HL-60/S4 treated with phorbol 12-myristate 13-acetate at 8.2 ng/mL for 4 days and 3 days (cell line): ENCODE data around the gene HS1BP3.

Source experiments
- in situ Hi-C: fragments of 300-500 bp; cut with MboI; formaldehyde crosslinking; loops from 2 replicates; pipeline ENCODE4 v1.15.0; 2022; ENCODE audit warnings: low sequenced_read_pairs

Gene HS1BP3

DNA sequence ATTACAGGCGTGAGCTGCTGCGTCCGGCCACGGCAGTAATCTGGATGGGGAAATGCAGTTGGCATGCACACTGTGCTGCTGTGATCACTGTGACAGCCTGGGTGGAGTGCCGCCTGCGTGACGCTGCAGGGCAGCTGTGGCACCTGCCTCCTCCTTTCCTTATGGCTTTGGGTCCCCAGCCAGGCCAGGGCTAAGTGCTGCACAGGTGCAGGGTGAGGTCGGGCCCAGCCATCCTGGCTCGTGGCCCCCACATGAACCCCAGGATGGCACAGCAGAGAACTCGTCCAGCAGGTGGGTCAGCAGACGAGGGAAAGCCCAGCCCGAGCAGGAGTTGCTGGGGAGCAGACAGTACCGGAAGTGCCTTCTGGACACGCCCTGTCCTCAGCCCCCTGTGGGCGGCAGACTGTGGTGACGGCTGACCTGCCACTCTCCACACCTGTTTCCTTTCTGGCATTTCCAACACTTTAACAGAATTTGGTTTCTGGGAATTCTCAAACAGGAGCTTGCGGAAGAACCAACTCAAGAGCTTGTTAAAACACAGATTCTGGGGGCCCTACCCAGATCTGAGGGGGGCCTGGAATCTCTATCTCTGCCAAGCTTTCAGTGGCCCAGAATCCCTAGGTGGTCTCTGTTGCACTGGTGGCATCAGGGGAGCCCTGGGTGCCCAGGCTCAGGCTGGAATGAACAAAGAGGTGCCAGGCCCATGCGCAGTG lies 16.9 kb downstream of the HS1BP3 start:
- in situ Hi-C loops = no loop called here

DNA sequence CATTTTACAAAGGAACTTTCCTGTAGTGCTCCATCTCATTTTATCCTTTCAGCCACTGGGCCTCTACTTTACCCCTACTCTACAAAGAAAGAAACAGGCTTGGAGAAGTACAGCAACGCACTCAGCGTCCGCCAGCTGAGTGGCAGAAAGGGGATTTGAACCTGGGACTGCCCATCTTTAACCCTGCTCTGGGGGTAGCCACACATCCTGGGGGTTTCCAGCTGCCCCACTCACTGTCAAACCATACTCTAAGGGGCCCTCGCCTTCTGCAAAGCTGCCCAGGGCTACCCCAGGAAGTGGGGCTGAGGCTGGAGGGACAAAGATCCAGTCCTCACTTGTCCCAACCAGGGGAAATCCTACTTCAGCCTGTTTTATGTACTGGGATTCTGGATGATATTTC lies 17.9 kb downstream of the HS1BP3 start:
- in situ Hi-C loops = no loop called here

DNA sequence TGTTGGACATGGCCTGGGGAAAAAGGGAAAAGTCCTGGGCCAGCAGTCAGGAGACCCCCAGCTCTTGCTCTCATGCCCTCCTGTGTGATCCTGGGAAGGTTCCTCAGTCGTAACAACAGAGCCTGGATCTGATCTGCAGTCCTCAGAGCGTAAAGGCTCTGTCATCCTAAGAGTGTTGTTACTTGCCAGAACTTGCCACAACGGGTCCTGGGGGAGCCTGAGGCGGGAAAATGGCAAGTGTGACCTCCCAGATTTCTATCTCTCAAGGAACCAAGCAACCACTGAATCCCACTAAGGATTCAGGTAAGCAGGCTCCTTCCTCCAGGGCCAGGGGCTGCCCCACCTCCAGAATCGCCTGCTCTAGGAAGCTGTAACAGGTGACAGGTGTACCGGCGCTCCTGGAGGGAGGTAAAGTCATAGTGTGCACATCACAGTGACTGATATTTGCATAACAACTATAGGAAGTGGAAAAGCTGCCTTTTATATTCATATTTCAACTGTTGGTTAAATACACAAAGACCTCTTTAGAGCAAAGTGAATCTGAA lies 18.4 kb downstream of the HS1BP3 start:
- in situ Hi-C loops = no loop called here

DNA sequence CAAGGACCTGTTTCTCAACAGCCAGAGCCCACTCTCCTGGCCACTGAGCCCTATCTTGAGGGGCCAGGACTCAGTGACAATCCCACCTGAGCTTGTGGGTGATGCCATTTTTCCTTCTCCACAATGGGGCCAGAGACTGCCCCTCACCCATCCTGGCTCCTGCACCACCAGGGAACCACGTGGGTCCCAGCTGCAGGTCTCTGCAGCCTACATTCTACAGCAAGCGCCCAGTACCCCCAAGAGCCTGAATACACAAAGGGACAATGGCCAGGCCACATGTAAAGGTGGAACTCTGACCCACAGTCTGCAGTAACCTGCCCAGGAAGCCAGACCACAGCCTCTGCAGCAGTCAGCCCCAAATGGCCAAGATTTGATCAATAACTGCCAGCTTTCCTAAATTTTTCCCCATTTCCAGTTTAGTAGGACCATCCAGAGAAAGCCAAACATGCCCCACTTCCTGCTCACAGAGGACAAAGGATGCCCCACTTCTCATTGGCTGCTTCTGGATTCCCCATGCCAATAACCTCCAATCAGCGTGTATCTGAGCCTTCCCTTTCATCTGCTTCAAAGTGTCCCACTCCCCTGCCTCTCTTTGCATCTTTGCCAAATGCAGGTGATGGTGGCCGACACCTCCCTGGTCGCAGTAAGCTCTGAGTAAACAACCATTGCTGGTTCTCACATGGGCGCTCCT lies 19.1 kb downstream of the HS1BP3 start:
- in situ Hi-C loops = no loop called here

DNA sequence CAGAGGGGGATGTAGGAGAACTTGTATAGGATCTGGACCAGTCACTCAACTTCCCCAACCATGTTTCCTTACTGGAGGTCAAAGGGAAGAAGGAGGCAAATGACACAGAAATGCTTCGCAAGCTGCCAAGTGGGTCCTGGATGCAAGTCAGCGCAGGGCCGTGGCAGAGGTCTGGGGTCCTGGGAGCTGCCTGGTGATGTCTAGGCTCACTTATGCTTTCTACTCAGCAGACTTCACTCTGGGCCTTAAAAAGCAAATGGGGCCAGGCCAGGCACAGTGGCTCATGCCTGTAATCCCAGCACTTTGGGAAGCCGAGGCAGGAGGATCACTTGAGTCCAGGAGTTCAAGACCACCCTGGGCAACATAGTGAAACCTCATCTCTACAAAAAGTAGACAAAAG lies 19.9 kb downstream of the HS1BP3 start:
- in situ Hi-C loops = no loop called here

DNA sequence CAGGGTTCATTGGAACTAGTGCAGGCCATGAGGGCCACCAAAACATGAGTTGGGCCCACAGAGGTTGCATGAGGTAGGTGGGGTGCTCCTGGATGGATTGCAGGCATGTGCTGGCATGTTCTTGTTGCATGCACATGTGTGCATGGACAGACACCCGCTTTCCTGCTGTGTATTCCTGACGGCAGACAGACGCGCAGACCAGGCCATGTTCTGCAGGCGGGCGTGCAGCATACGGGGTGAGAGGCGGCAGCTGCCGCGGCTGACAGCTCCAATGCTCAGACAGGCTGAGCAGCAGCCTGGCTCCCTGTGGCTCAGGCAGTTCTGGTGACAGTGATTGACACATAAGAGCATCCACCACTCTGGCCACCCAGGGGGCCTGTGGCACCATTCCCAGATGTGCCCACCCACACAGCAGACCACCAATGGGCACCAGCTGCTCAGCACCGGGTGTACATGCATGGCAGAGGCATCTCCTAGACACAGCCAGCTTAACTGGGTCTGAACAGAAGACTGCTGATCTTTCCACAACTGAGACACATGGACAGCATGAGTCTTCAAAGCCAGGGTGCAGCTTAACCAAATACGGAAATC lies 21.2 kb downstream of the HS1BP3 start:
- in situ Hi-C loops = no loop called here

DNA sequence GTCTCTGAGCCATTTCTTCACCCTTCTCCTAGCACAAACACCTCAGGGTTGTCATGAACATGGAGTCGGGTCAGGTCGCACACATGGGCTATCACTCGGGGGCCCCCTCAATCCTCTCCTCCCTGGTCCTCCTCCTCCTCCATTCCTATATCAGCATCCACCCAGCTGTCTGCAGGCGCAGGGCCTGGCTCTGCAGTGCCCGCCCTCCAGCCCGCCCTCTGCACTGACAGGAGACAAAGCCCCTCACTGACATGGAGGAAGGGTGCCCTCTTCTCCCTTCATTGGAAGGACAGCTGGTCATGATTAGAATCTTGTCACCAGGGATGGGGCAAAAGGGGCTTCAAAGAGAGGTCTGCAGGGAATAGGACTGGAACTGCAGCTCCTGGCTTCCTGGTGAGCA lies 21.7 kb downstream of the HS1BP3 start:
- in situ Hi-C loops = no loop called here

DNA sequence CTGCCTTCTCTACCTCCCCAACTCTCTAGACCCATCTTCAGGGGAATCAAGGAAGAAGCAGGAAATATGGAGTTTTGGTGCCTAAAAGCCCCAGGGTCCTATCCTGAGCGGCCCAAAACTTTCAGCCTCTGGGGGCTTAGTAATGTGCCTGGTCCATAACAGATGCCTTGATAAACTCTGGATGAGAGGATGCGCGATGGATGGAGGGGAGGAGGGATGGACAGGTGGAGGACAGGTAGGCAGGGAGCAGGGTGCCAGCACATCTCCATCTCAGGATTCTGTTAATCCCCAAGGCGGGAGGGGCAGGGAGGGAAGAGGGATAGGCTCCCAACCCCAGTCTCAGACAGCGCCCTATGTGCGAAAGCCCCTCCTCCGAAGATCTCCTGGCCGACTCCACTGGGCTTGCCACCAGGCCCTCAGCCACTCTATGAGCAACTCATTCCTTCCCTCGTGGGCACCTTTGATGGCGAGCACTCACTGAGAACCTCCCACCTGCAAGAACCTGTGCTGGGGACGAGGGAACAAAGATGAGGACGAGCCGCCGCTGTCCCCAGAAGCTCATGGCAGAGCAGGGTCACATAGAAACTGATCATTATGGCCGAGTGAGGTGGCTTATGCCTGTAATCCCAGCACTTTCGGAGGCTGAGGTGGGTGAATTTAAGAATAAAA lies 23.1 kb downstream of the HS1BP3 start:
- in situ Hi-C loops = no loop called here

DNA sequence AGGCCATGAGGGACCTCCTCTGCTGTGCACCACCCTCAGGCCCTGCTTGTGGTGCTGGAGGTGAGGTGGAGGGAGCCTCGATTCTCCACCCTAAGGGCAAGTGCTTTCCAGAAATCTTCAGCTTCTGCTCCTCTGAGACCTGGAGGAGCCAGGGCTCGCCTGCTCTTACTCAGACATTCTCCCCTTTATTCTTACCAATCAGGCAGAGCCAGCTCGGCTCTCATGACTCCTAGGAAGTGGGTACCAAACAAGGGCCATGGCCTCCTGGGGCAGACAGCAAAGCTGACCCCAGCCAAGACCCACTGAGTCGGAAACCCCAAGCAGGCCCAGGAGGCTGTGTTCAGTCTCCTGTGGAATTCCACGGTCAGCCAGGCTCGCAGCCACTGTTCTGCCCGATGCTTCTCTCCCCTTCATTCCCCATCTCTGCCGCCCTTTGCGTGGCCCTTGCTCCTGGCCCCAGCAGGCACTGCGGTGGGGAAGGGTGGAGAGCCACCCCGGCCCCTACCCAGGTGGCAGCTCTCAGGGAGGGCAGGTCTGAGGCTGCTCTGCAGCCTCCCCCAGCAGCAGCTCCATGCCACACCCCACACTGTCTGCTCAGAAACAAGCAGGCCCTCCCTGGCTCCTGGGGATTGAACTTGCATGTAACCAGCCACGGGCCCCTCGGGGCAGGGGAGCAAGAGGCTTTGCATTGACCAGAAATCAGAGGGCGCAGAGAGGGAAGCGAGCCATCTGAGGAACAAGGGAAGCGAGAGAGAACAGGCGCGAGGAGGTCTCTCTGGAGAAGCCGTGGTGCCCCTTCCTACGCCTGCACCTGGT lies 24.0 kb downstream of the HS1BP3 start:
- in situ Hi-C loops = no loop called here

DNA sequence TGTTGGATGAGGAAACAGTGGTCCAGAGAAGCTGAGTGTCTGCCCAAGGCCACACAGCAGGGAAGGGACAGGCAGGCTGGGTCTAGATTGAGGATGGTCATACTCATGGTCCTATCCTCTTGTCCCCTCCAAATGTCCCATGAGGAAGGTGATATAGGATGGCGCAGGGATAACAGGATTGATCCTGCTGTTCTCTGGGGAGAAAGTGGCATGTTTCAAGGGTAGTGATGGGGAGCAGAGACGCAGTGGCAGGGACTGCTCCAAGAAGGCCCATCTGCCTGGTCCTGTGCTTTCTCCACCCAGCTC lies 24.6 kb downstream of the HS1BP3 start:
- in situ Hi-C loops = no loop called here

DNA sequence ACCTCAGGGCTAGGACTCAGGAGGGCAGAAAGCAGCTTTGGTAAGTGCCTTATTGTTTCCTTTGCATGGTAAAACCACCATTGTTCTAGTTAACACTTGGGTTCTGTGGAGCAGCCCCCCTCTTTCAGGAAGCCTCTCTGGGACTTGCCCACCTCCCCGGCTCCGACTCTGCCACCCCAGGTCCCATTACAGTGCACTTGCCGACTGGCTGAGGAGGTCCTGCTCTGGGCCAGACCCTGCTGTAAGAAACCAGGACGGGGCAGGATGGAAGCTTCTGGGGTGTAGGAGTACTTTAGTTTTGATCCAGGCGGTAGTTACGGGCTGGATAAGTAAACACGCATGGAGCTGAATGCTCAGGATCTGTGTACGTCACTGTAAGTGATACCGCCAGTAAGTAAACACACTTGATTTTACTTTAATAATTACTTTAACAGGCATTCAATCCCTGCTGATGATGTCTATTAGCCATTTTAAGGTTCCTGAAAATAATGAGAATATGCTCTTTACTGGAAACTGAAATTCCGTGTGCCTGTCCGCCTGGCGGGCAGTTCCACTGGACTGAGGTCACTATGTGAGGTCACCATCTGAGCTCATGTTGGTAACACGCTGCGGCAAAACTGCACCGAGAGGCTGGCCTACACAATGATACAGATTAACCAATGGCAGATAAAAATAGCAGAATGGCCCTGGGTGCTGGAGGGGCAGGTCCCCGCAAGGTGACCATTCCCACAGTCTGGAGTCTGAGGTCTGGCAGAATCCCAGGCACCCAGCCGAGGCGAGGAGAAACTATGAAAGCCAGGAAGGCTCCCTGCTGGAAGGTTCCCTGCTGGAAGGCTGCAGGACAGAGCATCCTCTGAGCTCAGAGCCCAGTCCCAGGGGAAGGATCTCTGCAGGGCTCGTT lies 25.2 kb downstream of the HS1BP3 start:
- in situ Hi-C loops = no loop called here

DNA sequence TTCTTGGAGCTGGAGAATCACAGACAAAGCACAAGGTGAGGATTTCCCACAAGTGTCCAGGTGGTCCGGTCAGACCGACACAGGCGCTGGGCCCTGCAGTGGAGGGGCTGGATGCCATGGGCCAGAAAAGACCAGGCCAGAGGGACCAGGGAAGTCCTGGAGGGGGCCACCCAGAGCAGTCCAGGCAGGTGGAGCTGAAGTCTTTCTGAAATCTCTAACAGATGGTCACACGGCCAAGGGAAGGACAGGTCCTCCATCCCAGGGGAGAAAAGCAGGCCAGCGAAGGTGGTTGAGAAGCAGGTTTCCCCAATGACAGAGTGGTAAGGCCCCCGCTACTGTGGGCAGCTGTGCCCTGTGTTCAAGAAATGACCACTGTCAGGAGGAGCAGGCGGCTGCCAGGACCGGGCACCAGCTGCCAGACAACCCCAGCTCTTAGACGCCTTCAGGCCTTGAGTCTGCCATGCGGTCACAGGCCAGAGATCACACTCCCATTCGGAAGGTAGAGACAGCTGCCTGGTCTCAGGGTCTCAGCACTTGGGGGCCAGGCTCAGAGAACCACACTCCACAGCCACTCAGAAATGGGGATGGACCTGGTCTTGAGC lies 25.9 kb downstream of the HS1BP3 start:
- in situ Hi-C loops = no loop called here

DNA sequence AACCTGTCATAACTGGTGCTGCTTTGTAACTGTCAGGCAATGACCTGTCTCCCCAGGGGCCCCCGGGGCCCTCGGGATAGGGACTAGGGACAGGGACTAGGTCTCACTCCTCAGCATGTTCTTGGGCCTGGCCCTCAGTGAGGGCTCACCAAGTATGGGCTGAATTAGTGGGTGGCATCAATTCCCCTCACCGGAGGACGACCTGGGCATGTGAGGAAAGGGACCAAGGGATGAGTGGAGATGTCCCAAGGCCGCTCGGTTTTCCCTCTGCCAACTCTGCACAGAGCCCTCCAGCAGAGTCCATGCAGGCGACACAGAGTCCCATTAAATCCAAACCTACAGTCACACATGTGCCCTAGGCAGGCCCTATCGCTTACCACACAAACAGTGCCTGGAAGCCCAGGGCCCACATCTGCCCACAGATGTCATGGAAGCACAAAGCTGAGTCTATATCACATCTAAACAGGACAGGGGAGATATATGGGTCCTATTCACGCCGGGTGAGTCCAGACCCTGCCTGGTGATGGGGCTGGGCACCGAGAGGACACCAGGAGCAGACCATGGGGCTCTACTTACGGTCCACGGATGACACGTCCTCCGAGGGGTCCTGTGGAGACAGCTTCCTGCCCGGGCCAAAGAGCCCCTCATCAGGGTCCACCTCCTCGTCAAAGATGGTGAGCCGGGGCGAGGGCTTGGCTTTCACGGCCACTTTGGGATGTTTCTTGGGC lies 26.6 kb downstream of the HS1BP3 start:
- in situ Hi-C loops = no loop called here

DNA sequence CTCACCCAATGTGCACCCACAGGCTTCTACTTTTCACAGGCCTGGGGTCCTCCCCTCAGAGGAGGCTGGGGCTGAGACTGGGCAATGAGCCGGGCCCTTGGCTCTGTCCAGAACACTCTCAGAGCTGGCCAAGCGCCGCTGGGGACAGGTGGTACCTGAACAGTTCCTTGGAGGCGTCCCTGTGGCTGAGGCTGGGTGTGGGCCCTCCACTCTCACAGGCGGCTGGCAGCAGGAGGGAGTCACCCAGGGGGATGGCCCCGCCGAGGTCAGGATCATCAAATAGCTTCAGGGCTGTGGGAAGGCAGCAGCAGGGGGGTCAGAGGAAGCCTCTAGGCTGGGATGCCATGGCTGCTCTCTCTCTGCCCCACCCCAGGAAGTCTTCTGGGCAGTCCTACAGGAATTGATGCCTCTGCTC lies 27.1 kb downstream of the HS1BP3 start:
- in situ Hi-C loops = no loop called here

DNA sequence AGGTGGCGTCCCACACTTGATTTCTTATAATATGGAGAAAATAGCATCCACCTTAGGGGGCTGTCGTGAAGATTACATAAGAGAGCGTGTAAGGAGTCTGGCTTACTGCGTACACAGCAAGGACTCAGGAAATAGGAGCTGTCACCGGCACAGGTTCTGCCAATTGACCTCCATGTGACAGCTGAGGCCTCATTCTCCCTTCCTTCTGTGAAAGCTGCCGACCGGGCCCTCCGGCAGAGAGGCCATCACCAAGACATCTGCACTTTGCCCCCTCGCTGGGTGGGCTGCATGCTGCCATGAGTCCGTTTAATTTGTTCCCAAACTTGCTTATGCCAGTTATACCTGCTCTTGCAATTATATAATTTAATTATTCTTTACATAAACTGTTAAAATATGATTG lies 27.7 kb downstream of the HS1BP3 start:
- in situ Hi-C loops = no loop called here

DNA sequence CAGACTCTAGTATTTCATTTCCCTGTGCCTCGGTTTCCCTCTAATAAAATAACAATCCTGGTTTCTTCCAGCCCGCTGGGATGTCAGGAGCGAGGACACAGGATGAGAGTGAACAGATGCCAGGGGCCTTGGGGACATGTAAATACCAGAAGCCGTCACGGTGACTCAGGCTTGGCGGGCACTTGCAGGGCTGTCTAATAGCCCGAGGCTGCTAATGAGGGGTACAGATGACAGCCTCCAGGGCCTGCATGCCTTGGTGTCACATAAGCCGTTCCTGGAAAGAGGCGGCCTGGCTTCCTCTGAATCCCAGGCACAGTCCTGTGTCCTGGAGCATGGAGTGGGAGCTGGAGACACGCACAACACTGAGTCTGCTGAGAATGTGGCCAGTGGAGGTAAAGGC lies 28.2 kb downstream of the HS1BP3 start:
- in situ Hi-C loops = no loop called here

DNA sequence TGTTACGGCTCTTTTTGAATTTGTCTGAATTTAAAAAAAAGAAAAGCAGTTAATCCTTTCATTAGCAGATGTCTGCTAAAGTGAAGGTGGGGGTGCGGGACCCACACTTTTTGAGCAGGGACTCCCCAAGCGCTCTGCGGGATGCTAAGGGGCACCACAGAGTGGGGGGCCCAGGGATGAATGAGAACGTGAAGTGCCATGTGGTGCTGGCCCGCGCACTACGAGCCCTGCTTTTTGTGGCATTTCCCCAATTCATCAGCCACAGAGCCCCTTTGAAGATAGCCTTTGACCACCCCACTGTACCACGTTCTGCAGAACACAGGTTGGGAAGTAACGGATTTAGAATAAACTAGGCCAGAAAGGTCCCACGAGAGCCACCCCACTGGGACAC lies 28.6 kb downstream of the HS1BP3 start:
- in situ Hi-C loops = no loop called here

DNA sequence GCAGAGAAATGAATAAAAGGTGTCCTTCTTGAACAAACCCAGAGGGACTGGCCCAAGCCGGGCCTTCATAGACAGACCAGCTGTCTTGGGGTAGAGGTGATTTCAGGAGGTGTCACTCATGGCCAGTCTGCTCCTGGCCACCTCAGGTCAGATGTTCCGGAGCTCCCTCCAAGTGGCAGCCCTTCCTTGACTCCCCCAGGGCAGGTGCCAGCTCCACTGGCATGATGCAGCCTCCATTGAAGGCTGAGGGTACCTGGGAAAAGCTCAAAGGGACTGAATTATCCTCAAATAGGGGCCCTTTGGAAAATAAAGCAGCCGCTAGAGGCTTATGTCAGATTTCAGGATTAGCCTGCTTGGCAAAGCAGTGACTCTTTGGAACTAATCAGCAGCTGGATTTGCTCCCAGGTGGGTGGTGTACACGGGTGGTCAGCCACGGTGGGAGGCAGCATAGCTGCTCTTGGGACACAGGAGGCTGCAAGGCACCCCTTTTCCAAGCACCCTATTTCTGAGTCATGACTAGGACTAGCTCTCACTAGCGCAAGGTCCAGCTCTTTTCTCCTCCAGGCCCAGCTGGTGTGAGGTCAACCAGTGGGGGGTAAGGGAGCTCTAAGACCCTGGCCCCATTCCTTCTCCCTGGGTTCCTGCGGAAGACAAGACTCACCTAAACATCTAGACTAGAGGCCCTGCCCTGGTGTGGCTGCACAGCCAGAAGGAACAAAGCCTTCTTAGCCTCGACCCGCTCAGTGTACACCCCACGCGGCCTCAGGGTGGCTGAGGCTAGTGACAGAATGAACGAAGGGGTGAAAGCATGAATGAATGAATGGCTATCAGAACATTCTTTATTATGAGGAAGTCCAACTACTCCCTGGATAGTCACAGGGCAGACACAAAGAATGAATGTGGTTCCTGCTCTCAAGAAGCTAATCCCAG lies 29.3 kb downstream of the HS1BP3 start:
- in situ Hi-C loops = no loop called here
